GM06990 (cell line): ENCODE measurements around the gene WNT10A.

ENCODE experiments used
- DNase-seq: peaks from one replicate; pipeline ENCODE4 v3.0.0-alpha.2; 2011; ENCODE audit not compliant: insufficient read length; ENCODE audit errors: extremely low read depth
- H3K27me3 ChIP-seq: replicated peaks from 2 replicates; pipeline ENCODE4 v1.6.0; 2011; ENCODE audit warnings: low read length; ENCODE audit not compliant: control insufficient read depth, insufficient read depth
- H3K36me3 ChIP-seq: 2 replicates; pipeline ENCODE4 v1.5.1; 2011; ENCODE audit warnings: low read length; ENCODE audit not compliant: control insufficient read depth, insufficient read depth
- H3K4me3 ChIP-seq: replicated peaks from 2 replicates; pipeline ENCODE4 v1.5.1; 2011; ENCODE audit warnings: low read depth, mild to moderate bottlenecking, control low read depth, low read length
- TF ChIP-seq, protein P1 (sequence below): IDR thresholded peaks from 2 replicates; pipeline ENCODE4 v1.5.1; 2011; ENCODE audit warnings: low read length, control low read depth, mild to moderate bottlenecking, inconsistent platforms; ENCODE audit not compliant: insufficient read depth, poor library complexity, severe bottlenecking

Gene WNT10A

DNA sequence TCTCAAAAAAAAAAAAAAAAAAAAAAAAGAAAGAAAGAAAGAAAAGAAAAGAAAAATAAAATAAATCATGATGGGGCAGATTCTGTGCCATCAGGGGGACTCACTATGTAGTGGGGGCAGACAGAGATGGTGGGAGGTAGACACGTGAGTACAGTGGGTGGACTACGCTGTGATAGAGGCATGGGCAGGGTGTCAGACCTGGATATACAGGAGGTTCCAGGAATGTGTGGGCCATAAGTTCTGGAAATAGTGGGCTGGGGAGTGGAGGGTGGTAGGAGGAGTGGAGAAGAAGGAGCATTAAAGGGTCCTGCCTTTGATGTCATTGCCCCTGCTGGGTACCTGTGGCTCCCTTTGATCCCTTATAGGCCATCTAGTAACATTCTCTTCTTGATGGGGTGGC is 29.9 kb upstream of the WNT10A start:
- TF ChIP-seq, protein P1, sequence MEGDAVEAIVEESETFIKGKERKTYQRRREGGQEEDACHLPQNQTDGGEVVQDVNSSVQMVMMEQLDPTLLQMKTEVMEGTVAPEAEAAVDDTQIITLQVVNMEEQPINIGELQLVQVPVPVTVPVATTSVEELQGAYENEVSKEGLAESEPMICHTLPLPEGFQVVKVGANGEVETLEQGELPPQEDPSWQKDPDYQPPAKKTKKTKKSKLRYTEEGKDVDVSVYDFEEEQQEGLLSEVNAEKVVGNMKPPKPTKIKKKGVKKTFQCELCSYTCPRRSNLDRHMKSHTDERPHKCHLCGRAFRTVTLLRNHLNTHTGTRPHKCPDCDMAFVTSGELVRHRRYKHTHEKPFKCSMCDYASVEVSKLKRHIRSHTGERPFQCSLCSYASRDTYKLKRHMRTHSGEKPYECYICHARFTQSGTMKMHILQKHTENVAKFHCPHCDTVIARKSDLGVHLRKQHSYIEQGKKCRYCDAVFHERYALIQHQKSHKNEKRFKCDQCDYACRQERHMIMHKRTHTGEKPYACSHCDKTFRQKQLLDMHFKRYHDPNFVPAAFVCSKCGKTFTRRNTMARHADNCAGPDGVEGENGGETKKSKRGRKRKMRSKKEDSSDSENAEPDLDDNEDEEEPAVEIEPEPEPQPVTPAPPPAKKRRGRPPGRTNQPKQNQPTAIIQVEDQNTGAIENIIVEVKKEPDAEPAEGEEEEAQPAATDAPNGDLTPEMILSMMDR = no peak
- no peak overlapping the region for H3K4me3 ChIP-seq
- H3K27me3 ChIP-seq = no peaks in the 10 kb centered on the region; the same call in 1 of the 2 replicates
- H3K36me3 ChIP-seq = no peaks in the 10 kb centered on the region
- DNase-seq = no peak

DNA sequence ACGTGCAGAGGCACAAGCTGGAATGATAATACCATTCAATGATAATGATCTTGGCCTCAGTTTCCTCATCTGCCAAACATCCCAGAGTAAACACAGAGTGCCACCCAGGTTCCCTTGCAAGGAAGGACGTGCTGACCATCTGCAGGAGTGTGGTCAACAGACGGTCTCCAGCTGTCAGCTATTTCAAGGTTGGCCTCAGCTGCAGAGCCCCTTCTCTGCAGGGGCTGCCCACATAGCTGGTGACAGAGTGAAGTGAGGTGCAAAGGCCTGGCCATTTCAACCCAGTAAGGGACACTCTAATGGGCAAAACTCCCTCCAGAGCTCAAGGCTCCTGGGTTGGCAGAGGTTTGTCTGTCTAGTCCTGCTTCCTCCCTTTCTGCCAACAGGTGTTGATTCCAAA is 29.4 kb upstream of the WNT10A start:
- no peak overlapping the region for H3K4me3 ChIP-seq
- no peaks in the 10 kb centered on the region; the same call in 1 of the 2 replicates for H3K27me3 ChIP-seq
- DNase-seq = no peak
- H3K36me3 ChIP-seq = no peaks in the 10 kb centered on the region
- TF ChIP-seq, protein P1 = no peak

DNA sequence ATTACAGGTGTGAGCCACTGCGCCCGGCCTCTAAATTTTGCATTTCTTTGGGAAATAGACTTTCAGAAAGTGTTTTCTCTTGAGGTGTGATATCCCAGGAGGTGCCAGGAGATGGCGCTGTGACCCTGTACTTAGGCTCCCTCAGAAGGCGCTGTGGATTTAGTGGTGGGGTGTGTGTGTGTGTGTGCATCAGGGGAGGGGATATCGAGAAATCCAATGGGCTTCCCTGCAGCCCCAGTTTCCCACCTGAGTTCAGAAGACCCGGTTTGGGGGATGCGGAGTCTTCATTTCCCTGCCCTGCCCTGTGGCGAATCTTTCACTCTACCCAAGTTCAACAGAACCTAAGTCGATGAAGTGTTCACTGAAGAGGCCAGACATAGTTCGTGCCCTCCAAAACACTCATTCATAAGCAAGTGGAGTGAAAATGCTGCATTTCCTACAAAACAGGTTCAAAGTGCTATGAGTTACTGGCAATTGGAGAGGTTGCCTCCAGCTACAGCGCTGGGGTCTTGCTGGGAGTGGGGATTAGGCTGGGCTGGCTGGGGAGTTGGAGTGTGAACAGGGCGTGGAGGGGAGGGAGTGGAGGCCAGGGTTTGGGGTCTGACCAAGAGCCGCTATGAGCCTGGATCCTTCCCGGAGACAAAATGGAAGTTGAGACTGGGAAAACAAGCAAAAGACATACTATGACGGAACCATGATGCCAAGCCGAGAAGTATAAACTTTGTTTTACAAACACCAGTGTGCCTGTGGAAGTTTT is 27.6 kb upstream of the WNT10A start:
- TF ChIP-seq, protein P1 = peak; percentile 78
- no peak for DNase-seq
- H3K4me3 ChIP-seq = no peak overlapping the region
- no peaks in the 10 kb centered on the region; the same call in none of the 2 replicates for H3K27me3 ChIP-seq
- H3K36me3 ChIP-seq = no peaks in the 10 kb centered on the region

DNA sequence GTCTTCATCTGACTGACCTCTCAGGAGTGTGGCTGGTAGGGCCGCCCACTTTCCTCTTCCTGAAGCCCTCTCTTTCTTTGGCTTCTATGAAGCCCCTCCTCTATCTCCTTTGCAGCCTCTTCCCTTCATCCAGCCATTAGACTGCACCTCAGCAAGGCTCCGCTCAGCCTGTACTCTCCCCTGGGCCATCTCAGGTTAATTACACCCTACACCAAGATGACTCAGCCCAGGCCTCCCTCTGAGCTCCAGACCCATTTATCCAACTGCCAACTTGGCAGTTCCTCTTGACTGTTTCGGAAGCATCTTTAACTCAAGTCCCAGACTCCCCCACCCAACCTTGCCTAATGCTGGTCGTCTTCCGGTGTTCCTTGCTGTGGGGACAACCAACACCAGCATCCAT is 26.9 kb upstream of the WNT10A start:
- DNase-seq = no peak

DNA sequence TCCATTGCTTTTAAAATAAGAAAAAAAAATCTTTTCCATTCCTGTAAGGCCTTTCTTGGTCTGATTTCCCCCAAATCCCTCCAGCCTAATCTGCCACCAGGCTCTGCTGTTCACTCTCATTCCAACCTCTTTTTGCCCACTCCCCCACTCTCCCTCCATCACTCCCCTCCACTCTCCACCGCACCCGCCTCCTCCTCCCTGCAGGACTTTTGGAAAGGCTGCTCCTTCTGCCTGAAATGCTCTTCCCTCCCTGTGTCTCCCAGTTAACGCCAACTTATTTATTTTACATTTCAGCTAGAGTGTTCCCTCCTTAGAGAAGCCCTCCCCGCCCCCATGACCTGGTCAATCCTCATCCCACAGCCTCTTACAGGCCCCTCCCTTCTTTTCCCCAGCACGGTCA is 25.8 kb upstream of the WNT10A start:
- peaks cover 4% of the 10 kb centered on the region for H3K27me3 ChIP-seq

More for the DNA sequence above, 26.9 kb upstream of the WNT10A start:
- Histone ChIP-seq H3K4me3 (no peak overlapping the region), H3K27me3 (no peaks in the 10 kb centered on the region; the same call in none of the 2 replicates), H3K36me3 (no peaks in the 10 kb centered on the region)
- TF ChIP-seq, protein P1 = no peak

More for the DNA sequence above, 25.8 kb upstream of the WNT10A start:
- TF ChIP-seq, protein P1 = no peak
- DNase-seq = no peak
- Histone ChIP-seq H3K36me3 (no peaks in the 10 kb centered on the region), H3K4me3 (no peak overlapping the region)
